Urinary bladder (tissue), 4 donors: ENCODE measurements around the gene RUNDC3A. TPM values are rescaled to one million over a fixed set of nuclear protein-coding genes. Genes with fewer than 3 reads are reported as not detected.
"Not testable (repeated sequence)": the region's sequence is repeated elsewhere in the genome, so short reads cannot be mapped to it uniquely, and the experiment has no call there.

ENCODE experiments used
- DNase-seq: peaks from one replicate; pipeline ENCODE4 v3.0.0-alpha.2; 2015; ENCODE audit errors: extremely low spot score
- H3K27ac ChIP-seq: one replicate; pipeline ENCODE4 v1.5.1; 2013; ENCODE audit warnings: low read depth, mild to moderate bottlenecking, moderate library complexity
- H3K36me3 ChIP-seq: one replicate; pipeline ENCODE4 v1.6.1; 2013; ENCODE audit warnings: mild to moderate bottlenecking, moderate library complexity; ENCODE audit not compliant: insufficient read depth
- H3K4me1 ChIP-seq: one replicate; pipeline ENCODE4 v1.6.1; 2013; ENCODE audit warnings: mild to moderate bottlenecking, moderate library complexity; ENCODE audit not compliant: insufficient read depth
- H3K4me3 ChIP-seq: one replicate; pipeline ENCODE4 v1.5.1; 2013; ENCODE audit warnings: low read depth, low read length
- WGBS: extraction: QIAGEN DNeasy Blood & Tissue Kit; methylation state at CpG from one replicate; pipeline ENCODE4 v1.1.7; 2013; 5-methylcytosine and 5-hydroxymethylcytosine counted together
- polyA plus RNA-seq: library from polyadenylated mRNA; stranded (reverse); fragments of 200-250 nt; gene quantifications from one replicate; pipeline ENCODE4 v1.2.3, GENCODE V29; 2013
- total RNA-seq: library from RNA; depleted of rRNA; stranded (reverse); fragments of >200 nt; gene quantifications from one replicate; pipeline ENCODE4 v1.2.3, GENCODE V29; 2014
- donor health status: healthy with polysubstance abuse.
- donor health status: healthy.

The RUNDC3A gene
- total and polyA plus RNA-seq, 2 donors, result 1.8 to 2.0 TPM

- Histone ChIP-seq H3K27ac (no peak overlapping the region), H3K36me3 (no peaks in the 10 kb centered on the region), H3K4me3 (no peak overlapping the region), H3K4me1 (no peaks in the 10 kb centered on the region)
- no peak for DNase-seq
- WGBS, result 80% methylated on average over 6 of the region's 6 CpGs
These were observed 50.6 kb downstream of the RUNDC3A start for GRCh38 chr17:44359006-44359405.

GRCh38 chr17:44359458-44360143, 51.2 kb downstream of the RUNDC3A start:
- no peak overlapping the region for H3K27ac ChIP-seq
- 87% methylated on average over 14 of the region's 14 CpGs for WGBS
- DNase-seq, result no peak
- H3K4me1 ChIP-seq, result no peaks in the 10 kb centered on the region
- no peaks in the 10 kb centered on the region for H3K36me3 ChIP-seq
- no peak overlapping the region for H3K4me3 ChIP-seq

GRCh38 chr17:44360144-44360533, 51.7 kb downstream of the RUNDC3A start:
- Histone ChIP-seq H3K4me3 (no peak overlapping the region), H3K27ac (no peak overlapping the region), H3K36me3 (no peaks in the 10 kb centered on the region), H3K4me1 (no peaks in the 10 kb centered on the region)
- DNase-seq, result no peak
- 55% methylated on average over 6 of the region's 6 CpGs for WGBS

- H3K4me3 ChIP-seq, result no peak overlapping the region
- 38% methylated on average over 5 of the region's 5 CpGs for WGBS
- DNase-seq, result no peak
- H3K36me3 ChIP-seq, result no peaks in the 10 kb centered on the region
- H3K4me1 ChIP-seq, result no peaks in the 10 kb centered on the region
- no peak overlapping the region for H3K27ac ChIP-seq
These were observed 52.4 kb downstream of the RUNDC3A start for GRCh38 chr17:44360826-44361225.

- 48% methylated on average over 11 of the region's 11 CpGs for WGBS
- DNase-seq, result no peak
- Histone ChIP-seq H3K27ac (no peak overlapping the region), H3K4me1 (no peaks in the 10 kb centered on the region), H3K36me3 (no peaks in the 10 kb centered on the region), H3K4me3 (no peak overlapping the region)
These were observed 53.2 kb downstream of the RUNDC3A start for GRCh38 chr17:44361292-44362260.

- H3K4me1 ChIP-seq, result no peaks in the 10 kb centered on the region
- no peak overlapping the region for H3K27ac ChIP-seq
- H3K4me3 ChIP-seq, result no peak overlapping the region
- 19% methylated on average over 11 of the region's 11 CpGs for WGBS
- DNase-seq, result no peak
- H3K36me3 ChIP-seq, result no peaks in the 10 kb centered on the region
These were observed 54.1 kb downstream of the RUNDC3A start for GRCh38 chr17:44362459-44362948.

GRCh38 chr17:44362949-44363612, 54.7 kb downstream of the RUNDC3A start:
- 1% methylated on average over 45 of the region's 45 CpGs for WGBS
- no peak for DNase-seq
- no peaks in the 10 kb centered on the region for H3K36me3 ChIP-seq

GRCh38 chr17:44363613-44364159, 55.3 kb downstream of the RUNDC3A start, which contains the start of gene FAM171A2:
Gene FAM171A2, minus strand, starts transcription at chr17:44363853. Its CDS starts 139 bp downstream, at chr17:44363714.
- Histone ChIP-seq H3K27ac (no peak within 1 kb of the TSS), H3K4me1 (no peaks in the 10 kb centered on the region), H3K4me3 (peak within 1 kb of the TSS; percentile 61), H3K36me3 (no peaks in the 10 kb centered on the region)
- under 1% methylated on average over 63 of the region's 63 CpGs for WGBS
- no peak for DNase-seq

More at GRCh38 chr17:44362949-44363612, 54.7 kb downstream of the RUNDC3A start:
- H3K27ac ChIP-seq, result no peak overlapping the region
- peak overlapping the region; percentile 61 for H3K4me3 ChIP-seq
- no peaks in the 10 kb centered on the region for H3K4me1 ChIP-seq

- 90% methylated on average over 5 of the region's 5 CpGs for WGBS
- not testable (repeated sequence) for H3K36me3 ChIP-seq, H3K4me1 ChIP-seq, DNase-seq, H3K27ac ChIP-seq, H3K4me3 ChIP-seq
These were observed 56.6 kb downstream of the RUNDC3A start for GRCh38 chr17:44365051-44365450.

- H3K4me1 ChIP-seq, result no peaks in the 10 kb centered on the region
- no peaks in the 10 kb centered on the region for H3K36me3 ChIP-seq
- DNase-seq, result no peak
- no peak overlapping the region for H3K27ac ChIP-seq
- no peak overlapping the region for H3K4me3 ChIP-seq
- WGBS, result 47% methylated on average over 7 of the region's 7 CpGs
These were observed 59.0 kb downstream of the RUNDC3A start for GRCh38 chr17:44367231-44367979.
